NT2/D1 (cell line): Measurements from ENCODE around the gene ZNF18.

Experiments
- SUZ12 ChIP-seq: IDR thresholded peaks from 2 replicates; pipeline ENCODE4 v1.6.1; 2011; ENCODE audit not compliant: insufficient read length, insufficient read depth; ENCODE audit errors: extremely low read depth
- YY1 ChIP-seq: IDR thresholded peaks from 2 replicates; pipeline ENCODE4 v1.6.1; 2011; ENCODE audit not compliant: insufficient read length, insufficient read depth

DNA sequence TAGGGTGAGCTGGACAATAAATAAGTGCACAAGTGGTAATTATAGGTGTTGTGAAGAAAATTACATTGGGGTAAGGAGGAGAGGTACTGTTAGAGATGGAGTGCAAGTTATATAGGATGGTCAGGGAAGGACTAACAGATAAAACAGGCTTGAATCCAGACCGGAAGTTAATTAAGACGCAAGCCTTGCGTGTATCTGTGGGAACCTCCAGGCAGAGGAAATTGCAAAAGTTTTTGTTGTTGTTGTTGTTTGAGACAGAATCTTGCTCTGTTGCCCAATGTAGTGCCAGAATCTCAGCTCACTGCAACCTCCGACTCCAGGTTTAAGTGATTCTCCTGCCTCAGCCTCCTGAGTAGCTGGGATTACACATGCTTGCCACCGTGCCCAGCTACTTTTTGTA is 2.4 kb upstream of the ZNF18 start:
- no peak for TF ChIP-seq SUZ12
- TF ChIP-seq YY1 = no peak
